ENCODE measurements around the gene FAM180A. TPM values are rescaled to one million over a fixed set of nuclear protein-coding genes. Genes with fewer than 3 reads are reported as not detected.
"Not testable (repeated sequence)": the region's sequence is repeated elsewhere in the genome, so short reads cannot be mapped to it uniquely, and the experiment has no call there.

FAM180A gene
- polyA plus RNA-seq, 4 donors = 0.17 TPM; not detected in 3

- DNase-seq (ENCODE audit: low read depth in 4 of 4, low spot score in 3 of 4) = no peak
These were observed 6.2 kb downstream of the FAM180A start for GRCh38 chr7:135742371-135742770.

GRCh38 chr7:135741905-135742304 is 6.7 kb downstream of the FAM180A start:
- DNase-seq (ENCODE audit: low read depth in 4 of 4, low spot score in 3 of 4) = no peak

GRCh38 chr7:135740889-135741288 is 7.7 kb downstream of the FAM180A start:
- no peak for DNase-seq (ENCODE audit: low read depth in 4 of 4, low spot score in 3 of 4)

GRCh38 chr7:135737306-135737647 is 11.3 kb downstream of the FAM180A start:
- DNase-seq (ENCODE audit: low read depth in 4 of 4, low spot score in 3 of 4) = not testable (repeated sequence)

GRCh38 chr7:135736586-135737305 is 11.9 kb downstream of the FAM180A start:
- DNase-seq (ENCODE audit: low read depth in 4 of 4, low spot score in 3 of 4) = no peak

- DNase-seq (ENCODE audit: low read depth in 4 of 4, low spot score in 3 of 4) = no peak
These were observed 14.3 kb downstream of the FAM180A start for GRCh38 chr7:135734343-135734689.

GRCh38 chr7:135733603-135734342 is 14.8 kb downstream of the FAM180A start:
- no peak for DNase-seq (ENCODE audit: low read depth in 4 of 4, low spot score in 3 of 4)

- no peak for DNase-seq (ENCODE audit: low read depth in 4 of 4, low spot score in 3 of 4)
These were observed 17.5 kb downstream of the FAM180A start for GRCh38 chr7:135731131-135731530.

- DNase-seq (ENCODE audit: low read depth in 4 of 4, low spot score in 3 of 4) = no peak
These were observed 19.4 kb downstream of the FAM180A start for GRCh38 chr7:135729230-135729629.

GRCh38 chr7:135728136-135728669 is 20.4 kb downstream of the FAM180A start, which contains the start of gene SLC13A4:
Gene SLC13A4 (minus strand): TSS chr7:135728186. CDS start chr7:135727496, 690 bp downstream.
- no peak for DNase-seq (ENCODE audit: low read depth in 4 of 4, low spot score in 3 of 4)

GRCh38 chr7:135726911-135727673 is 21.5 kb downstream of the FAM180A start:
- DNase-seq (ENCODE audit: low read depth in 4 of 4, low spot score in 3 of 4) = no peak

- no peak for DNase-seq (ENCODE audit: low read depth in 4 of 4, low spot score in 3 of 4)
These were observed 22.3 kb downstream of the FAM180A start for GRCh38 chr7:135726276-135726788.

GRCh38 chr7:135723411-135723810 is 25.2 kb downstream of the FAM180A start:
- no peak for DNase-seq (ENCODE audit: low read depth in 4 of 4, low spot score in 3 of 4)

GRCh38 chr7:135721198-135721820 is 27.3 kb downstream of the FAM180A start:
- DNase-seq (ENCODE audit: low read depth in 4 of 4, low spot score in 3 of 4) = no peak

- no peak for DNase-seq (ENCODE audit: low read depth in 4 of 4, low spot score in 3 of 4)
These were observed 28.9 kb downstream of the FAM180A start for GRCh38 chr7:135719688-135720087.

GRCh38 chr7:135718794-135719437 is 29.7 kb downstream of the FAM180A start:
- no peak for DNase-seq (ENCODE audit: low read depth in 4 of 4, low spot score in 3 of 4)

- DNase-seq (ENCODE audit: low read depth in 4 of 4, low spot score in 3 of 4) = no peak
These were observed 30.4 kb downstream of the FAM180A start for GRCh38 chr7:135718219-135718618.

GRCh38 chr7:135717693-135718092 is 30.9 kb downstream of the FAM180A start:
- no peak for DNase-seq (ENCODE audit: low read depth in 4 of 4, low spot score in 3 of 4)

GRCh38 chr7:135716677-135717238 is 31.9 kb downstream of the FAM180A start:
- DNase-seq (ENCODE audit: low read depth in 4 of 4, low spot score in 3 of 4) = no peak

- no peak for DNase-seq (ENCODE audit: low read depth in 4 of 4, low spot score in 3 of 4)
These were observed 32.9 kb downstream of the FAM180A start for GRCh38 chr7:135715673-135716072.

Measured in left renal pelvis (tissue), 4 donors.